ENCODE data around the gene RNF31. TPM values are rescaled to one million over a fixed set of nuclear protein-coding genes. Genes with fewer than 3 reads are reported as not detected.

The RNF31 gene
- total RNA-seq, 2 experiments from 2014 or later, result 129 to 149 TPM

GRCh38 chr14:24135834-24136683, 11.2 kb upstream of the RNF31 start, which contains the start of gene PSME1:
PSME1 (plus strand) TSS chr14:24136194; CDS start chr14:24136263, 69 bp downstream.
- Mint-ChIP-seq H3K27me3 (no peaks in the 10 kb centered on the region), H3K9me3 (ENCODE audit: low read depth) (no peaks in the 10 kb centered on the region), H3K36me3 (peaks cover 44% of the 10 kb centered on the region), H3K27ac (peak within 1 kb of the TSS; percentile 85), H3K4me3 (peak within 1 kb of the TSS; percentile 91), H3K4me1 (peaks cover 51% of the 10 kb centered on the region)
- ATAC-seq (peak; percentile 94), DNase-seq (peak; percentile 96)
- CTCF ChIA-PET, result interaction anchor here (0.8 to 7.3 kb wide), 13 partner anchors 9 to 198 kb away, joined by 3 to 69 read pairs (median 4); partner anchors contain the start of genes DCAF11, IRF9, MDP1 and NRL

- CTCF ChIA-PET, result interaction anchor here (0.7 to 7.3 kb wide), 8 partner anchors 10 to 137 kb away, joined by 3 to 69 read pairs (median 10); partner anchors contain the start of genes DCAF11, IRF9, NRL and PSME2
- no peak for DNase-seq
- H3K9me3 Mint-ChIP-seq (ENCODE audit: low read depth), result no peaks in the 10 kb centered on the region
- peak overlapping the region; percentile 85 for H3K27ac Mint-ChIP-seq
- peaks cover 52% of the 10 kb centered on the region for H3K4me1 Mint-ChIP-seq
- no peaks in the 10 kb centered on the region for H3K27me3 Mint-ChIP-seq
- ATAC-seq, result no peak
- H3K4me3 Mint-ChIP-seq, result peak overlapping the region; percentile 91
- peaks cover 46% of the 10 kb centered on the region for H3K36me3 Mint-ChIP-seq
These were observed 10.4 kb upstream of the RNF31 start for GRCh38 chr14:24136684-24137528.

GRCh38 chr14:24137529-24138395, 9.5 kb upstream of the RNF31 start:
- Mint-ChIP-seq H3K27me3 (no peaks in the 10 kb centered on the region), H3K36me3 (peaks cover 49% of the 10 kb centered on the region), H3K4me1 (peaks cover 50% of the 10 kb centered on the region), H3K27ac (peak overlapping the region; percentile 74), H3K4me3 (peak overlapping the region; percentile 91), H3K9me3 (ENCODE audit: low read depth) (no peaks in the 10 kb centered on the region)
- CTCF ChIA-PET, result interaction anchor here (0.7 to 7.3 kb wide), 9 partner anchors 9 to 196 kb away, joined by 3 to 69 read pairs (median 3); partner anchors contain the start of genes DCAF11, IRF9, NRL and PSME2
- ATAC-seq, result no peak
- DNase-seq, result no peak

GRCh38 chr14:24138396-24139271, 8.7 kb upstream of the RNF31 start:
- no peak for ATAC-seq
- Mint-ChIP-seq H3K4me3 (peak overlapping the region; percentile 98), H3K9me3 (ENCODE audit: low read depth) (no peaks in the 10 kb centered on the region), H3K4me1 (peaks cover 56% of the 10 kb centered on the region), H3K36me3 (peaks cover 57% of the 10 kb centered on the region), H3K27me3 (no peaks in the 10 kb centered on the region), H3K27ac (peak overlapping the region; percentile 24)
- CTCF ChIA-PET, result interaction anchor here (0.9 to 7.3 kb wide), 5 partner anchors 8 to 195 kb away, joined by 3 to 69 read pairs (median 33); partner anchors contain the start of genes DCAF11, IRF9, NRL and PSME2
- DNase-seq, result no peak

GRCh38 chr14:24139272-24139934, 7.9 kb upstream of the RNF31 start:
- Mint-ChIP-seq H3K27me3 (no peaks in the 10 kb centered on the region), H3K36me3 (peaks cover 63% of the 10 kb centered on the region), H3K4me3 (peak overlapping the region; percentile 98), H3K27ac (peak overlapping the region; percentile 29), H3K4me1 (peaks cover 64% of the 10 kb centered on the region), H3K9me3 (ENCODE audit: low read depth) (no peaks in the 10 kb centered on the region)
- no peak for ATAC-seq
- CTCF ChIA-PET, result interaction anchor here (1.6 to 7.3 kb wide), 3 partner anchors 22 to 44 kb away, joined by 3 to 69 read pairs (median 52); partner anchors contain the start of genes DCAF11, IRF9 and NRL
- DNase-seq, result peak; percentile 61

GRCh38 chr14:24141097-24141880, 6.0 kb upstream of the RNF31 start, which contains the start of gene EMC9:
EMC9 (minus strand) TSS chr14:24141591; CDS start chr14:24141304, 287 bp downstream.
- peak within 1 kb of the TSS; percentile 91 for H3K27ac Mint-ChIP-seq
- peaks cover 74% of the 10 kb centered on the region for H3K4me1 Mint-ChIP-seq
- H3K27me3 Mint-ChIP-seq, result no peaks in the 10 kb centered on the region
- CTCF ChIA-PET, result interaction anchor here (0.6 to 7.3 kb wide), 16 partner anchors 9 to 188 kb away, joined by 3 to 69 read pairs (median 3); partner anchors contain the start of genes CIDEB, DHRS4, IRF9 and PCK2
- peak; percentile 91 for ATAC-seq
- peak within 1 kb of the TSS; percentile 98 for H3K4me3 Mint-ChIP-seq
- H3K9me3 Mint-ChIP-seq (ENCODE audit: low read depth), result no peaks in the 10 kb centered on the region
- H3K36me3 Mint-ChIP-seq, result peaks cover 78% of the 10 kb centered on the region
- DNase-seq, result peak; percentile 100

- H3K4me3 Mint-ChIP-seq, result no peak overlapping the region
- CTCF ChIA-PET, result interaction anchor here (2.4 kb wide), 1 partner anchor 18 kb away, joined by 10 read pairs; the partner anchor contains the start of gene IRF9
- peaks cover 61% of the 10 kb centered on the region for H3K4me1 Mint-ChIP-seq
- H3K27ac Mint-ChIP-seq, result peak overlapping the region; percentile 45
- H3K9me3 Mint-ChIP-seq (ENCODE audit: low read depth), result no peaks in the 10 kb centered on the region
- DNase-seq (no peak), ATAC-seq (no peak)
- H3K36me3 Mint-ChIP-seq, result peaks cover 69% of the 10 kb centered on the region
- H3K27me3 Mint-ChIP-seq, result no peaks in the 10 kb centered on the region
These were observed 3.8 kb upstream of the RNF31 start for GRCh38 chr14:24143511-24143910.

GRCh38 chr14:24144451-24144850, 2.8 kb upstream of the RNF31 start:
- no peaks in the 10 kb centered on the region for H3K9me3 Mint-ChIP-seq (ENCODE audit: low read depth)
- peaks cover 61% of the 10 kb centered on the region for H3K4me1 Mint-ChIP-seq
- DNase-seq (no peak), ATAC-seq (no peak)
- CTCF ChIA-PET, result interaction anchor here (2.4 kb wide), 1 partner anchor 17 kb away, joined by 10 read pairs; the partner anchor contains the start of gene IRF9
- peaks cover 69% of the 10 kb centered on the region for H3K36me3 Mint-ChIP-seq
- peak overlapping the region; percentile 94 for H3K4me3 Mint-ChIP-seq
- H3K27ac Mint-ChIP-seq, result peak overlapping the region; percentile 64
- H3K27me3 Mint-ChIP-seq, result no peaks in the 10 kb centered on the region

GRCh38 chr14:24145219-24145618, 2.1 kb upstream of the RNF31 start:
- Mint-ChIP-seq H3K9me3 (ENCODE audit: low read depth) (no peaks in the 10 kb centered on the region), H3K36me3 (peaks cover 70% of the 10 kb centered on the region)
- CTCF ChIA-PET, result interaction anchor here (0.5 to 7.4 kb wide), 4 partner anchors 8 to 166 kb away, joined by 3 to 99 read pairs (median 18); partner anchors contain the start of genes IRF9, LTB4R and PSME1

GRCh38 chr14:24145690-24146452, 1.4 kb upstream of the RNF31 start:
- peaks cover 69% of the 10 kb centered on the region for H3K4me1 Mint-ChIP-seq
- H3K27me3 Mint-ChIP-seq, result no peaks in the 10 kb centered on the region
- peaks cover 70% of the 10 kb centered on the region for H3K36me3 Mint-ChIP-seq
- DNase-seq (no peak), ATAC-seq (no peak)
- H3K4me3 Mint-ChIP-seq, result peak overlapping the region; percentile 94
- CTCF ChIA-PET, result interaction anchor here (0.5 to 7.4 kb wide), 10 partner anchors 9 to 165 kb away, joined by 3 to 99 read pairs (median 5); partner anchors contain the start of genes IRF9, LTB4R, PSME1 and TINF2
- H3K27ac Mint-ChIP-seq, result peak overlapping the region; percentile 99
- H3K9me3 Mint-ChIP-seq (ENCODE audit: low read depth), result no peaks in the 10 kb centered on the region

More at GRCh38 chr14:24145219-24145618, 2.1 kb upstream of the RNF31 start:
- ATAC-seq (no peak), DNase-seq (no peak)
- Mint-ChIP-seq H3K27ac (peak overlapping the region; percentile 99), H3K4me3 (peak overlapping the region; percentile 94), H3K27me3 (no peaks in the 10 kb centered on the region), H3K4me1 (peaks cover 63% of the 10 kb centered on the region)

Measured in activated CD8-positive, alpha-beta memory T cell treated with anti-CD3 and anti-CD28 coated beads, Interleukin-2, amount 10 ng/mL, durations not matched to agents 7 days and 5 days (primary cell).